Stimulated activated CD8-positive, alpha-beta memory T cell treated with anti-CD3 and anti-CD28 coated beads, Interleukin-4, amount 100 ng/mL, for 1 hour (primary cell): ENCODE measurements around the gene RUNX2.
"Not testable (repeated sequence)": the region's sequence is repeated elsewhere in the genome, so short reads cannot be mapped to it uniquely, and the experiment has no call there.

Experiments
- DNase-seq, 2 donors: peaks; one replicate each; pipeline ENCODE4 v3.0.0-alpha.2; 2020; ENCODE audit warnings: low read depth in 2 of 2, low spot score in 1 of 2

The RUNX2 gene

DNA sequence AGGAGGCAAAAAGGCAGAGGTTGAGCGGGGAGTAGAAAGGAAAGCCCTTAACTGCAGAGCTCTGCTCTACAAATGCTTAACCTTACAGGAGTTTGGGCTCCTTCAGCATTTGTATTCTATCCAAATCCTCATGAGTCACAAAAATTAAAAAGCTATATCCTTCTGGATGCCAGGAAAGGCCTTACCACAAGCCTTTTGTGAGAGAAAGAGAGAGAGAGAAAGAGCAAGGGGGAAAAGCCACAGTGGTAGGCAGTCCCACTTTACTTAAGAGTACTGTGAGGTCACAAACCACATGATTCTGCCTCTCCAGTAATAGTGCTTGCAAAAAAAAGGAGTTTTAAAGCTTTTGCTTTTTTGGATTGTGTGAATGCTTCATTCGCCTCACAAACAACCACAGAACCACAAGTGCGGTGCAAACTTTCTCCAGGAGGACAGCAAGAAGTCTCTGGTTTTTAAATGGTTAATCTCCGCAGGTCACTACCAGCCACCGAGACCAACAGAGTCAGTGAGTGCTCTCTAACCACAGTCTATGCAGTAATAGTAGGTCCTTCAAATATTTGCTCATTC is at the start of gene RUNX2:
TSS of gene RUNX2 (plus strand) at position 375 of the 567 bp plus-strand sequence. CDS start 397 bp downstream, outside the sequence.
- DNase-seq: no peak

DNA sequence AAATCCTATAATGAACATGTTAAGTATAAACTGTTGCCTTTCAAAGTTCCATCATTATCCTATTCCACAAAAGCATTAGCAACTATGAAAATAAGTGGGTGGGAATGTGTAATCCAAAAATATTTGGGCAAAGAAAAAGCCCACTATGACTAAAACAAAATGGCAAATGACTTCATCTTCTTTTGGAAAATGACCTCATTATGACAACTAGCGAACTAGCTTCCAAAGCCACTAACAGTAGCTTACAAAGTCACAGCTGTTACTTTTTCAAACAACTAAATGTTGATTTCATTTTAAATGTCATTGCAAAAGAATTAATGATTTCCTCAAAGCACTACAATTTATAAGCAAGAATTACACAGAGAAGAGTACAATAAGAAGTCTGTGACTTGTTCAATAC is 49.8 kb upstream of the RUNX2 start:
- DNase-seq: no peak

- not testable (repeated sequence) for DNase-seq
Measured at GRCh38 chr6:45286707-45287106, 41.4 kb upstream of the RUNX2 start.

DNA sequence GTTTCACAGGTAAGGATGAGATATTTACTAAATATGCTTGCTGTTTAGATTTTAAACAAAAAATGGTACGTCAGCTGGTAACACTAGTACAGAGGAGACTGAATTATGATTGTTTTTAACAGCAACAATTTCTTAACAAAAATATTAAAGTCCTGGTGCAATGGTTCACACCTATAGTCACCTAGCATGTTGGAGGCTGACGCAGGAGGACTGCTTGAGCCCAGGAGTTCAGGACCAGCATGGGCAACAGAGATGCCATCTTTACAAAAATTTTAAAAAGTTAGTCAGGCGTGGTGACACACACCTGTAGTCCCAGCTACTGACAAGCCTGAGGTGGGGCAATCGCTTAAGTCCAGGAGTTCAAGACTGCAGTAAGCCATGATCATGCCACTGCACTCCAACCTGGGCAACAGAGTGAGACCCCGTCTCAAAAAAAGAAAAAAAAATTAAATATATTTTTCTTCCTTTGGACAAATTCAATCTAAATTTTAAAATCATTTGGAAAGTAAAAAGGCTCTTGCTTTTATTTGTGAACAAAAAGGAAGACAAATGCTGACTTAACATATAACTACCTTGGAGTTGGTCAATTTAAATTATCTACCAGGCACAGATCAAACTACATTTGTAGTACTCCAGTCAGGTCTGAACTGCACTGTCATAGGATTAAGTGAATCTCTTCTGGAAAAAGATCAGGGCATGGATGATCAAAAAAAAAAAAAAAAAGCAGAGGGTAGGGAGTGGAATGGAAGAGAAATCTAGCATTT is 38.2 kb upstream of the RUNX2 start:
- no peak for DNase-seq

- DNase-seq: no peak
Measured at GRCh38 chr6:45293306-45293705, 34.8 kb upstream of the RUNX2 start.

DNA sequence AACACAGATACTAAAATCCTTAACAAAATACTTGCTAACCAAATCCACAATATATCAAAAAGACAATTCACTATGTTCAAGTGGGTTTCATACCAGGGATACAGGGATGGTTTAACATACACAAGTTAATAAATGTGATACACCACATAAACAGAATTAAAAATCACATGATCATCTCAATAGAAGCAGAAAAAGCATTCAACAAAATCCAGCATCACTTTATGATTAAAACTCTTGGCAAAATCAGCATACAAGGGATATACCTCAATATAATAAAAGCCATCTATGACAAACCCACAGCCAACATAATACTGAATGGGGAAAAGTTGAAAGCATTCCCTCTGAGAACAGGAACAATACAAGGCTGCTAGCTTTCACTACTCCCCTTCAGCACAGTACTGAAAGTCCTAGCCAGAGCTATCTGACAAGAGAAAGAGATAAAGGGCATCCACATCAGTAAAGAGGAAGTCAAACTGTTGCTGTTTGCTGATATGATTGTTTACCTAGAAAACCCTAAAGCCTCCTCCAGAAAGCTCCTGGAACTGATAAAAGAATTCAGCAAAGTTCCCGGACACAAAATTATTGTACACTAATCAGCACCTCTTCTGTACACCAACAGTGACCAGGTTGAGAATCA is 33.9 kb upstream of the RUNX2 start:
- DNase-seq: not testable (repeated sequence)

- DNase-seq: no peak
Measured at GRCh38 chr6:45297320-45297719, 30.8 kb upstream of the RUNX2 start.

DNA sequence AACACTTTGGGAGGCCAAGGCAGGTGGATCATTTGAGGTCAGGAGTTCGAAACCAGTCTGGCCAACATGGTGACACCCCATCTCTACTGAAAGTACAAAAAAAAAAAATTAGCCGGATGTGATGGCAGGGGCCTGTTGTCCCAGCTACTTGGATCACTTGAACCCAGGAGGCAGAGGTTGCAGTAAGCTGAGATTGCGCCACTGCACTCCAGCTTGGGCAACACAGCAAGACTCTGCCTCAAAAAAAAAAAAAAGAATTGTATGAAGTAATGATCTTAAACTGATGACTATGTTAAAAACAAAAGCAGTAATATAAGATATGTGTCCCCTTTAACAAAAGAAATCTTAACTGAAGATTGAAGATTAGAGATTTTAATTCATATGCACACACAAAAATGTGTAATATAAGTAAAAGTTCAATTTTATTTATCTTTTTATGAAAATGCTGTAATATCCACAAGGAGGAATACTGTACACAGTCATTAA is 29.0 kb upstream of the RUNX2 start:
- DNase-seq: no peak

DNA sequence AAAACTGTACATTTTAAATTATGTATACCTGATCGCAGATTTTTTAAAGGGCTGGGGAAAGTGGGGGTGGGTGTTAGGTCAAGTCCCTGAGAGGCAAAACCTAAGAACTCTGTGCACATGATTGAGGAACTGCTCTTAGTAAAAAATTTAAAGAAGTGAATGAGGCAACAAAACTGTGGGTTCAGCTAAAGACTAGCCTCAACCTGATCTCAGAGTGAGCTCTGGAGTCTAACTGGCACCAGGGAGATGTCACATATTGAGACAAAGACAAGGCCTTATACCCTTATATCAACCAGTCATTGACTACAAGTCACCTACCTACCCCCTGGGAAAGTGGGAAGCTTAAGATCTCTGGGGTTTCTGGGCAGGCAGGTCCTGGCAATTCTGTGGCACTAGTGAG is 27.4 kb upstream of the RUNX2 start:
- no peak for DNase-seq

DNA sequence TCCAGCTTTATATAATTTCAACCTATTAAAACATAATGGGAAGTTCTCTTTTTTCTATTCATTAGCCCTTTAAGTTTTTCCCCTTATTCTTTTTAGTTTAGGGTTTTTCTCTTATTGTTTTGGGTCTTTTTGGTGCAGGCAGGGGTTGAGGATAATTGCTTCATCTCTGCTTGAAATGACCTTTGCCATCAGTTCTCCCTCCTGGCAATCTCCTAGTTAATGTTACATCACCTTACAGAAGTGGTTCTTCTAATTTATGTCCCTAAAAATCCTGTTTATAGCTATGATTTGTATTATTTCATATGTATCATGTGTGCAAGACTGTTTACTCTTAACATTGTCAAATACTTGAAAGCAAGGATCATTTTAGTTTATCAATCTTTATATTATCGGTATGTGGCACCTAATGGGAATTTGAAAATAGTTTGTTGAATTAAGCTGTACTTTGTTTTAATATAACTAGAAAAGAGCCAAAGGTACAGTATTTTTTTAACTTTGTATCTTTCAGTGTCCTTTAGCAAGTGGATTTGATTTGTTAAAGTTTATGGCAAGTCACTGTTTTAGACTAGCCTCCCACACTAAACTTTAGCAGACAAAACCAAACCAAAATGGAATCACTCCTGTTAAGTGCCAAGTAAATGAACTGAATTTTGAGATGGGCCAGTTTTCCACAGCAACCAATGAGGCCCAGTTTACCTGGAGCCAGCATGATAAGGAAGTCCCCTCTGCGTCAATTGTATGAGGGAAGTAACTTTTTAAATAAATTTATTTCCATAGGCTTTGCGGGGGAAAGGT is 26.6 kb upstream of the RUNX2 start:
- no peak for DNase-seq

DNA sequence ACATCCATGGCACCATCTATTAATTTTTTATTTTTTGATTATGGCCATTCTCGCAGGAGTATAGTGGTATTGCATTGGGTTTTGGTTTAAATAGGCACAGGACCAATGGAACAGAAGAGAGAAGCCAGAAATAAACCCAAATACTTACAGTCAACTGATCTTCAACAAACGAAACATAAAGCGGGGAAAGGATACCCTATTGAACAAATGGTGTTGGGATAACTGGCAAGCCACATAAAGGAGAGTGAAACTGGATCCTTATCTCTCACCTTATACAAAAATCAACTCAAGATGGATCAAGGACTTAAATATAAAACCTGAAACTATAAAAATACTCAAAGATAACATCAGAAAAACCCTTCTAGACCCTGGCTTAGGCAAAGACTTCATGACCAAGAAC is 25.3 kb upstream of the RUNX2 start:
- no peak for DNase-seq

DNA sequence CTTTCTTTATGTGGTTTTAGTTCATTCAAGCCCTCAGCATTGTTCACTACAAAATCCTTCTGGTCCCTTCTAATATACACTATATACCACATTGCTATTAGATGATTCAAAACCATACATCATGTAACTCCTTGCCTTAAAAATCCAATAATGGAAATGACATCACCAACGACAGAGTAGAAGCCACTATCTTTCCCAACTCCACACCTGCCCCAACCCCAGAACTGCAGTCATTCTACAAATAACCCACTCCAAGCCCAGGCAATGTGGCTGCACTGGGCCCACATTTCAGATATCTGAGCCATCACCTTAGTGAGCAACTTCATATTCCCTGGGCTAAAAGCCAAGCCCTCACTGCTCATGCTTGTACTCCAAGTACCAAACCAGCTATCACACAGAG is 22.6 kb upstream of the RUNX2 start:
- no peak for DNase-seq

GRCh38 chr6:45310118-45310788 is 17.9 kb upstream of the RUNX2 start:
- DNase-seq: peak in 1 of 2 donors; percentile 11

- DNase-seq: no peak
Measured at GRCh38 chr6:45314146-45314545, 14.0 kb upstream of the RUNX2 start.

DNA sequence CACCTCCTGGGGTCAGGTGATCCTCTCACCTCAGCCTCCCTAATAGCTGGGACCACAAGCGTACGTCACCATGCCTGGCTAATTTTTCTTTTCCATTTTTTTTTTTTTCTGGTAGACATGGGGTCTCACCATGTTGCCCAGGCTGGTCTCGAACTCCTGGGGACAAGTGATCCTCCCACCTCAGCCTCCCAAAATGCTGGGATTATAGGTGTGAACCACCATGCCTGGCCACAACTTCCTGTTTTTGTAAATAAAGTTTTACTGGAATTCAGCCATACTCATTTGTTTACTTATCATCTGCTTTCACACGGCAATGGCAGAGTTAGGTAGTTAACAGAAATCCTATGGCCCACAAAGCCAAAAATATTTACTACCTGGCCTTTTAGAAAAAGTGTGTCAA is 7.8 kb upstream of the RUNX2 start:
- DNase-seq: no peak

GRCh38 chr6:45323656-45324224 is 4.4 kb upstream of the RUNX2 start:
- no peak for DNase-seq

GRCh38 chr6:45326698-45327417 is 1.3 kb upstream of the RUNX2 start:
- no peak for DNase-seq

DNA sequence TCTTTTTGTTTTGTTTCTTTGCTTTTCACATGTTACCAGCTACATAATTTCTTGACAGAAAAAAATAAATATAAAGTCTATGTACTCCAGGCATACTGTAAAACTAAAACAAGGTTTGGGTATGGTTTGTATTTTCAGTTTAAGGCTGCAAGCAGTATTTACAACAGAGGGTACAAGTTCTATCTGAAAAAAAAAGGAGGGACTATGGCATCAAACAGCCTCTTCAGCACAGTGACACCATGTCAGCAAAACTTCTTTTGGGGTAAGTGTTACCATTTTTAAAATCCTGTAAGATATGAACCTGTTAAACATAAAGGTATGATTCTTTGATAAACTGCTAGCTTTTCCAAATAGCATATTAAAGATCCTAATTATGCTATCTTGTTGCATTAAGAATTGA is 393 bp downstream of the RUNX2 start:
- DNase-seq: no peak

DNA sequence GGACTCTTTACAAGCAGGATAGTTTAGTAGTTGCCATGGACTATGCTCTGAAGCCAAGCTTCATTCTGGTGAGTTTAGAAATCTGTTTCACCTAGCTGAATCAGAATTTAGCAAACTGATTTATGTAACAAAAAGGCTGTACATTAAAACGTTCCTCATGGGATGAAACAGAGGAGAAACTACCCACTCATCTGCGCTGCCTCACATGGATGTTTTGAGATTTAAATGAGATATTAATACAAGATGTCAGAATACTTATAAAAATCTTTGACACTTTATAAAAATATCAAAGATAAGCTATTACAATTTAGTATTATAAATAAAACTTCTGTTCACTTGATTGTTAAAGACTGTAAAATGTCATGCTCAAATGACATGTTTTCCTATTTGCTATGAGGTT is 16.8 kb downstream of the RUNX2 start:
- no peak for DNase-seq

DNA sequence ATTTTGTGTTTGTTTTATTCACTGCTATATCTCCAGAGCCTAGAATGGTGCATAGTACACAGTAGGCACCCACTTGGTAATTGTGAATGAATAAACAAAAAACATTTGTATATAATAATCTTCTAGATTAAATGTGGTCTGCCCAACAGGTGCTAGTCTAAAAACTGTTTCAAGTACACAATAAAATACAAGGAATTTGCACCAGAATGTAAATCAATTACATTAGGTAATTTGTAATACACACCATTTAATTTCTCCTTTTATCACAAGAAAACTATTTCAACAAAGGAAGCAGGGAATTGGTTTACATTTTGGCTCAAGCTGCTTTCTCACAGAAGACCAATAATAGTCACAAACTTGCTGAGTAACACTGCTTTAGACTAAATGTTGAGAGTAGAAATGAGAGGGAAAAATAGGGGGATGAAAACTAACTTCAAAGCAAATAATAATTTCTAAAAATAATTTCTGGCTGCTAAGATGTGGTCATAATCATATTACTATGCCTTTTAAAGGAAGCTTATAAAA is 22.1 kb downstream of the RUNX2 start:
- DNase-seq: no peak
